ENCODE data around the gene NSG1.

Gene NSG1

DNA sequence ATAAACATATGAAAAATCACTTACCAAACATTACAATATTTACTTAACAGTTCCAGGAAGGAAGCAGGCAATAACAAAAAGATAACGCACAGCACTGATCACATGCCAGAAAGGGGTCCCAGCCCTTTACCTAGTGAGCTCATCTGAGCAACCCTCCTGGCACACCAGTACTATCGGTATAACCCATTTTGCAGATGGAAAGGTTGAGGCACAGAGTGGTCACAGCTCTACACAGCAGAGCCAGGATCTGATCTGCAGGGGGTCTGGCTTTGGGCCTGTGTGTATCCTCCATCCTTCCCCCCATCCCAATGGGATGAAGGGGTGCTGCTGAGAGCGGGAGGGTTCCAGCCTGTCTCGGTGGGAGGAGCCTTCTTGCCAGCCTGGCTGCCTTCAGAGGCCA, 5.0 kb downstream of the NSG1 start:
- TF ChIP-seq, protein P1, sequence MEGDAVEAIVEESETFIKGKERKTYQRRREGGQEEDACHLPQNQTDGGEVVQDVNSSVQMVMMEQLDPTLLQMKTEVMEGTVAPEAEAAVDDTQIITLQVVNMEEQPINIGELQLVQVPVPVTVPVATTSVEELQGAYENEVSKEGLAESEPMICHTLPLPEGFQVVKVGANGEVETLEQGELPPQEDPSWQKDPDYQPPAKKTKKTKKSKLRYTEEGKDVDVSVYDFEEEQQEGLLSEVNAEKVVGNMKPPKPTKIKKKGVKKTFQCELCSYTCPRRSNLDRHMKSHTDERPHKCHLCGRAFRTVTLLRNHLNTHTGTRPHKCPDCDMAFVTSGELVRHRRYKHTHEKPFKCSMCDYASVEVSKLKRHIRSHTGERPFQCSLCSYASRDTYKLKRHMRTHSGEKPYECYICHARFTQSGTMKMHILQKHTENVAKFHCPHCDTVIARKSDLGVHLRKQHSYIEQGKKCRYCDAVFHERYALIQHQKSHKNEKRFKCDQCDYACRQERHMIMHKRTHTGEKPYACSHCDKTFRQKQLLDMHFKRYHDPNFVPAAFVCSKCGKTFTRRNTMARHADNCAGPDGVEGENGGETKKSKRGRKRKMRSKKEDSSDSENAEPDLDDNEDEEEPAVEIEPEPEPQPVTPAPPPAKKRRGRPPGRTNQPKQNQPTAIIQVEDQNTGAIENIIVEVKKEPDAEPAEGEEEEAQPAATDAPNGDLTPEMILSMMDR (conservative IDR thresholded peaks at IDR 0.05), result no peak
- H3K27ac ChIP-seq, result no peak overlapping the region

DNA sequence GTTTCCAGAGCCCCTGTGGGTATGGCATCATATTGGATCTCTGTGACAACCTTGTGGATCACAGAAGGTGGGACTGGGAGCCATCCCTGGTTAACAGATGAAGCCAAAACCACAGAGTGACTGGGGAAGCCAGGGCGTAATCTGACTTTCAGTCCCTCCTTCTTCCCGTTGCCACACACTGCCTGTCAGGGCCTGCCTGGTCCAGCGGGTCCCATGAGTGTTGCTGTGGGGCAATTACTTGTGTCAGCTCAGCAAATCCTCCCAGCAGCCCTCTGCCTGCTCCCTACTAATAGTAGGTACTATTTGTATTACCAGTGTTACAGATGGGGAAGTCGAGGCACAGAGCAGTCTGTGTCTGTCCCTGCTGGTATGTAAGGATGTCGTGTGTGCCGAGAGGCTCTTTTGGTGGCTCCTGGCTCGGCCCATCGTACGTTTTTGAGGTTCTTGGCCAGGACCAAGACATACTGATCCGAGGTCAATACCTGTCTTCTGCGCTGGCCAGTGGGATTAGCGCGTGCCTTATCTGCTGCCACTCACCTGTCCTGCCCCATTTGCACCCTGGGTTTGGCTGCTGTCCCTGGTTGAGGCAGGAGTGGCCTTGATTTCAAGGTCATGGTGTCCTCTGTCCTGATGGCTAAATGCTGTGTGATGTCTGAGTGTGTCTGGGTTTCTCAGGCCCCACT, 5.7 kb downstream of the NSG1 start:
- H3K27ac ChIP-seq, result no peak overlapping the region
- TF ChIP-seq, protein P1 (conservative IDR thresholded peaks at IDR 0.05), result no peak
- TF ChIP-seq ZFX (IDR thresholded peaks at IDR 0.05), result no peak

DNA sequence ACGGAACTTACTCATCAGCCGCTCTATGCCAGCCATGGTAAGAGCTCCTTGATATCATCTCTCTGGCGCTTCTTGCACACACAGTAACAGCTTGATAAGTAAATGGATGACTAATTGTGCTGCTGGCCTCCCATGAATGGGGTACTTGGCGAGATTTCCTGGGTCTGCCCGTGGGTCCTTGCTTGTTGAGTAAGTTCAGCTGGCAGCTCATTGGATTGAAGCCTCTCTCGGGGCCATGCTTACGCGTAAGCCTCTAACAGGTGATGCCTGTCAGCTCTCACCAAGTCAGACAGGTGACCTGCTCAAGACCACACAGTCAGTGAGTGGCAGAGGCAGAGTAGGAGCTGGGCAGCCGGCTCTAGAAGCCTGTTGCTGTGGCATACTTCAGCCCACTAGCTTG, 7.7 kb downstream of the NSG1 start:
- TF ChIP-seq, protein P1 (conservative IDR thresholded peaks at IDR 0.05), result no peak
- no peak for TF ChIP-seq ZFX (IDR thresholded peaks at IDR 0.05)
- H3K27ac ChIP-seq, result no peak overlapping the region

DNA sequence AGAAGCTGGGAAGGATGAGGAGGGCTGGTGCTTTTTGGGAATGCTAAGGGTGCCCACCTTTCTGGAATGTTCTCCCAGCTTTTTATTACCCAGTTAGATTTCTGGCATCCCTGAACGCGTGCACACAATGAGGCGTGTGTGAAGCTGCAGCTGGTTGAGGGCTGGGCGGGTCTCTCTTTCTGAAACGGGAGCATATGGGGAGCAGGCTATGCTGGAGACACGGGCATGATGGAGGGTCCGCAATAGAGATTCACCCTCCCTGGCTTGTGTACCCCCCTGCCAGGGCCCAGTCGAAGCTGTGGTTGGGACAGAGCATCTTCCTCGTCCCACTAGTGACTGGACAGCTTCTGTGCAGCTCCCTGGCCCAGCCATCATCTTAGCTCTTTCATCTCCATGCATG, 8.5 kb downstream of the NSG1 start:
- TF ChIP-seq, protein P1 (conservative IDR thresholded peaks at IDR 0.05), result no peak
- TF ChIP-seq ZFX (IDR thresholded peaks at IDR 0.05), result no peak
- no peak overlapping the region for H3K27ac ChIP-seq

DNA sequence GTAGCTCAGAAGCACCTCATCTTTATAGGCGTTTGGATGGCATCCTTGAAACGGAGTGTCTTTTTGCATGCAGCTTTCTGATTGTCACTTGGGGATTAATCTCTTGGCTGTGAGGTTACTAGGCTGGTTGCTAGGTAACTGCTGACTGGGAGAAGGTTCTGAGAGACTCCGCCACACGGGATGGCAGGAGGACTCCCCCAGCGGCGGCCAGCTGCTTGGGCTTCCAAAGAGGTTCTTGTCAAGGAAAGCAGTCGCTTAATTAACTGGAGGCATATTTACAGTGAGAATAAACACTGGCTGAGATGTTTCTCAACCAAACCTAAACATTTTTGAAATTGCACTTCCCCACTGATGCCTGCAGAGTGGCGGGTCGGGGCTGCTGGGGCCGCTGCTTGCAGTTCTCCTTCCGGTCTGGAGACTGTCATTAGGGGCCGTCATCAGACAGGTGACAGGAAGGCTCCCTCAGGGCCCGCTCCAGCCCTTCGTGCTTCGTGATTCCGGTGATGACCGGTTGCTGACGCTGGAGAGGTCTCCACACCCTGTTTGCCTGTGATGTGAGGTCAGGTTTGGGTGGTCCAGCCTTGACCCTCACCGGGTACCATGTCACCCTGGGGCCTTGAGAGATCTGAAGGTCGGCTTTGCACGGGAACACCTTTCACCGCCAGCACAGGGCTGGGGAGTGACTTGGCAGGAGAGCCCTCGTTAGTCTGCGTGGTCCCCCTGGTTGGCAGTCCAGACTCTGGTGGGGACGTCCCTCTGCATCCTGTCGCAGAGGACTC, 9.1 kb downstream of the NSG1 start:
- H3K27ac ChIP-seq, result no peak overlapping the region
- TF ChIP-seq ZFX (IDR thresholded peaks at IDR 0.05), result no peak
- TF ChIP-seq, protein P1 (conservative IDR thresholded peaks at IDR 0.05), result no peak

DNA sequence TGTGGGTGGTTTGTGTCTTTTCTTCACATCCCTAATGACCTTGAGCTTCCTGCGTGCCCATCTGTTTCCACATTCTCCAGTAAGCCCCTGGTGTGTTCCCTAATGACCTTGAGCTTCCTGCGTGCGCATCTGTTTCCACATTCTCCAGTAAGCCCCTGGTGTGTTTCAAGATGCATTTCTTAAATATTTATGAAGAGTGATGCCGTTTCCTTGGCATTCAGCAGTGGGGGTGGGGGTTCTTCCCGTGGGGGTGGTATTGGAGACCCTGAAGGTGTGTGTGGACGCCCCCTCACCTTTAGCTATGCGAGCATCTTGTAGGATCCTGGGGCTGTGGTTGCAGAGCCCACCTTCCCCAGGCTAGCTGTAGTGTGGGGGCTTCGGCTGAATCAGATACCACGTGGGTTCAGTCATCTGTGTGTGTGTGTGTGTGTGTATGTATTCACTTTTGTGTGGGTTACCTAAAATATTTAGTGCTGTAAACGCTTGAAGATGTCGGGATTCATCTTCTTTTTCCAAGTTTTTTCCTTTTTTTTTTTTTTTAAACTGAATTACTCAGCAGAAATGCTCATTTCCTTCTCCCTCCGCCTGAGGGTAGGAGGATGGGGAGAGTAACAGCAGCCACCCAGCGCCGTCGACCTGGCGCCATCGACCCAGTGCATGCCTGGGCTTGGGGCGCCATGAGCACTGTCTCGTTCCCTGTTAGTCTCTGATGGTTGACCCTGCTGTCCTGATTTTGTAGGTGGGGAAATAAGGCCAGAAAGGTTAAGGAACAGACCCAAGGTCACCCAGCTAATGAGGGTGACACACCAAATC, 9.9 kb downstream of the NSG1 start:
- TF ChIP-seq, protein P1 (conservative IDR thresholded peaks at IDR 0.05), result no peak
- TF ChIP-seq ZFX (IDR thresholded peaks at IDR 0.05), result no peak
- H3K27ac ChIP-seq, result no peak overlapping the region

DNA sequence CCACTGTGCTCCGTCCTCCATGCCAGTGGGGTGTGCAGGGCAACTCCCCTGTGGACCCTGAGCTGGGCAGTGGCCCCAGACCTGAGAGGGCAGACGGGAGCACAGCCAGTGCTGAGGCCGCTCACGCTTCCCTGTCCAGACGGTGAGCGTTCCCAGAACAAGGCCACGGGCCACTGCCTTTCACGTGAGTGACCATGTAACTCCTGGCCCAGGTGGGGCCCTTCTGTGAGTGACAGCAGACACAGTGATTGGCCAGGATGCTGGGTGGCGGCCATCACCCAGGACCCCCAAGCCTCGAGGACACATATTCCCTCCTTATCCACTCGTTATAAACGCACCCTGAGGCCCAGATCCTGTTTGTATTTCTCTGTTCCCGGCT, 10.5 kb downstream of the NSG1 start:
- no peak overlapping the region for H3K27ac ChIP-seq
- TF ChIP-seq, protein P1 (conservative IDR thresholded peaks at IDR 0.05), result no peak
- TF ChIP-seq ZFX (IDR thresholded peaks at IDR 0.05), result no peak

Measured in C4-2B (cell line).